GM08714 (cell line): ENCODE results near the gene TMEM256.

ENCODE experiments used
- H3K4me3 ChIP-seq: fragments of 200-500 bp; sonication (Bioruptor generic); 2 replicates; pipeline ENCODE4 v1.5.1; 2014; ENCODE audit warnings: mild to moderate bottlenecking, low read length, inconsistent platforms
- ZNF274 ChIP-seq: IDR thresholded peaks from 2 replicates; pipeline ENCODE4 v1.6.1; 2012; ENCODE audit warnings: mild to moderate bottlenecking, low read depth, low read length

Gene TMEM256

GRCh38 chr17:7392696-7393612 lies 10.9 kb downstream of the TMEM256 start:
- H3K4me3 ChIP-seq, result peak overlapping the region; percentile 81; the same call in 1 of the 2 replicates
- TF ChIP-seq ZNF274, result no peak

GRCh38 chr17:7391307-7391706 lies 12.6 kb downstream of the TMEM256 start:
- H3K4me3 ChIP-seq, result no peak overlapping the region
- no peak for TF ChIP-seq ZNF274

GRCh38 chr17:7389924-7390910 lies 13.7 kb downstream of the TMEM256 start:
- no peak for TF ChIP-seq ZNF274
- no peak overlapping the region for H3K4me3 ChIP-seq

GRCh38 chr17:7388856-7389255 lies 15.0 kb downstream of the TMEM256 start:
- TF ChIP-seq ZNF274, result no peak
- no peak overlapping the region for H3K4me3 ChIP-seq

- peak overlapping the region; percentile 44; the same call in 1 of the 2 replicates for H3K4me3 ChIP-seq
- no peak for TF ChIP-seq ZNF274
Observed at GRCh38 chr17:7384489-7385081, 19.3 kb downstream of the TMEM256 start.

GRCh38 chr17:7383742-7384488 lies 20.0 kb downstream of the TMEM256 start:
- H3K4me3 ChIP-seq, result peak overlapping the region; percentile 44; the same call in 1 of the 2 replicates
- TF ChIP-seq ZNF274, result no peak

GRCh38 chr17:7383371-7383741 lies 20.5 kb downstream of the TMEM256 start:
- H3K4me3 ChIP-seq, result no peak overlapping the region

GRCh38 chr17:7382901-7383300 lies 21.0 kb downstream of the TMEM256 start:
- H3K4me3 ChIP-seq, result no peak overlapping the region
- TF ChIP-seq ZNF274, result no peak

More at GRCh38 chr17:7383371-7383741, 20.5 kb downstream of the TMEM256 start:
- TF ChIP-seq ZNF274, result no peak

- H3K4me3 ChIP-seq, result no peak within 1 kb of the TSS
- no peak for TF ChIP-seq ZNF274
Observed at GRCh38 chr17:7380855-7381683, 22.8 kb downstream of the TMEM256 start, which contains the start of gene TNK1. Gene TNK1 (plus strand): TSS chr17:7381089. CDS start chr17:7382927, 1,838 bp downstream.

- no peak for TF ChIP-seq ZNF274
- H3K4me3 ChIP-seq, result no peak overlapping the region
Observed at GRCh38 chr17:7380321-7380720, 23.6 kb downstream of the TMEM256 start.

- no peak overlapping the region for H3K4me3 ChIP-seq
- no peak for TF ChIP-seq ZNF274
Observed at GRCh38 chr17:7379134-7379533, 24.8 kb downstream of the TMEM256 start.

GRCh38 chr17:7374353-7374752 lies 29.5 kb downstream of the TMEM256 start:
- no peak for TF ChIP-seq ZNF274
- H3K4me3 ChIP-seq, result no peak overlapping the region
